Kidney epithelial cell (primary cell): Measurements from ENCODE around the gene TPD52L2. TPM values are rescaled to one million over a fixed set of nuclear protein-coding genes. Genes with fewer than 3 reads are reported as not detected.

ENCODE experiments used
- DNase-seq: peaks from one replicate; pipeline ENCODE4 v3.0.0-alpha.2; 2010; ENCODE audit warnings: low read depth
- H3K27me3 ChIP-seq: 2 replicates; pipeline ENCODE4 v1.6.0; 2011; ENCODE audit warnings: low read length; ENCODE audit not compliant: control insufficient read depth, insufficient read depth
- H3K36me3 ChIP-seq: 2 replicates; pipeline ENCODE4 v1.5.1; 2011; ENCODE audit warnings: low read length; ENCODE audit not compliant: control insufficient read depth, insufficient read depth
- H3K4me3 ChIP-seq: 2 replicates; pipeline ENCODE4 v1.5.1; 2011; ENCODE audit warnings: low read depth, mild to moderate bottlenecking, control low read depth, low read length
- total RNA-seq: library from RNA; depleted of rRNA; stranded (reverse); fragments of >200 nt; gene quantifications from 2 replicates; pipeline ENCODE4 v1.2.3, GENCODE V29; 2015
- TF ChIP-seq, protein P1 (sequence below): IDR thresholded peaks from 2 replicates; pipeline ENCODE4 v1.5.1; 2011; ENCODE audit warnings: mild to moderate bottlenecking, moderate library complexity, low read length, control low read depth, inconsistent platforms; ENCODE audit not compliant: insufficient read depth, poor library complexity, severe bottlenecking

The TPD52L2 gene
- total RNA-seq, 1 donor from 2014 or later = 177 TPM

DNA sequence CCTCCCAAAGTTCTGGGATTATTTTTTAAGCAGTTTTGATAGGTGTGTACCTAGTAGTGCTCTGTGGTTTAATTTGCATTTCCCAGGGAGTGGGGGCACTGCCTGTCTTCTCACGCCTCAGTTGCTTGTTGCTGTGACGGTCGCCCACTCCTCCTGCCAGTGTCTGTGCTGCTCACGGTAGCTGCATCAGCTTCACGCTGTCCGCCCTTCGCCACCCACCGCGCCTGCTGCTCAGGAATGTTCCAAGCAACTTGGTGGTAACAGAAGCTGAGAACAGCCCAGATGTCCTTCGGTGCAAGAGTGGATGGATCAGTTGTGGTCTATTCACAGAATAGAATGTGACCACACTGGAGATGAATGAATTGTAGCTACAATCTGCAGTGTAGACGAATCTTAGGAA, 52.7 kb downstream of the TPD52L2 start:
- Histone ChIP-seq H3K36me3 (no peaks in the 10 kb centered on the region), H3K4me3 (no peak overlapping the region), H3K27me3 (no peaks in the 10 kb centered on the region)
- TF ChIP-seq, protein P1, sequence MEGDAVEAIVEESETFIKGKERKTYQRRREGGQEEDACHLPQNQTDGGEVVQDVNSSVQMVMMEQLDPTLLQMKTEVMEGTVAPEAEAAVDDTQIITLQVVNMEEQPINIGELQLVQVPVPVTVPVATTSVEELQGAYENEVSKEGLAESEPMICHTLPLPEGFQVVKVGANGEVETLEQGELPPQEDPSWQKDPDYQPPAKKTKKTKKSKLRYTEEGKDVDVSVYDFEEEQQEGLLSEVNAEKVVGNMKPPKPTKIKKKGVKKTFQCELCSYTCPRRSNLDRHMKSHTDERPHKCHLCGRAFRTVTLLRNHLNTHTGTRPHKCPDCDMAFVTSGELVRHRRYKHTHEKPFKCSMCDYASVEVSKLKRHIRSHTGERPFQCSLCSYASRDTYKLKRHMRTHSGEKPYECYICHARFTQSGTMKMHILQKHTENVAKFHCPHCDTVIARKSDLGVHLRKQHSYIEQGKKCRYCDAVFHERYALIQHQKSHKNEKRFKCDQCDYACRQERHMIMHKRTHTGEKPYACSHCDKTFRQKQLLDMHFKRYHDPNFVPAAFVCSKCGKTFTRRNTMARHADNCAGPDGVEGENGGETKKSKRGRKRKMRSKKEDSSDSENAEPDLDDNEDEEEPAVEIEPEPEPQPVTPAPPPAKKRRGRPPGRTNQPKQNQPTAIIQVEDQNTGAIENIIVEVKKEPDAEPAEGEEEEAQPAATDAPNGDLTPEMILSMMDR = no peak
- no peak for DNase-seq

DNA sequence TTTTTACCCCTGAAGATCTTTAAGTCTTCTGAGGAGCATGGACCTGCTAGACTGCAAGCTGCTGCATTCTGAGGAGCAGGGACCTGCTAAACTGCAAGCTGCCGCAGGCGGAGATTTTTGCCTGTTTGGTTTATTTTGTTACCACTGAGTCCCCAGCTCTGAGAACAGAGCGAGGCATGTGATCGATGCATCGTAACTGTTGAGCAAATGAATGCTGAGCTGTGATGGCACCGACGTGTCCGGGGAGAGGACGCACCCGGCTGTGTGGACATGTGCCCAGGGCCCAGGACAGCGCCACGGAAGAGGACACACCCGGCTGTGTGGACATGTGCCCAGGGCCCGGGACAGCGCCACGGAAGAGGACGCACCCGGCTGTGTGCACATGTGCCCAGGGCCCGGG, 54.1 kb downstream of the TPD52L2 start:
- no peaks in the 10 kb centered on the region for H3K36me3 ChIP-seq

DNA sequence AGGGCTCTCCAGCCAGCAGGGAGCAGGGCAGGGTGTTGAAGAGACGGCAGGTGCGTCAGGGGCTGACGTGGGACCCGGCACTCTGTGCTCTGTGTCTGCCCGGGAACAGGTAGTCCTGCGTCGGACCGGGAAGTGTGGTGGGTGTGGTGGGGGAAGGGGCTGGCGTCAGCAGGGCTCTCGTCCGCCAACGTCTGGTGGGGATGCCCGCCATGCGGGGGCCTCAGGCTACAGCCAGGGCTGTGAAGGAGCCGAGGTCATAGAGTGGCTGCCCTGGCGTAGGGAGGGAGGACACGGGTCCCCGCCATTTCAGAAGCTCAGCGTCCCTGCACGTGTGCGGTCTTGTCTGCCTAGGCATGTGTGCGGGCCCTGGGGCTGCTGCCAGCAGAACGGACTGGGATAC, 55.2 kb downstream of the TPD52L2 start:
- Histone ChIP-seq H3K4me3 (no peak overlapping the region), H3K27me3 (no peaks in the 10 kb centered on the region), H3K36me3 (no peaks in the 10 kb centered on the region)
- no peak for DNase-seq
- TF ChIP-seq, protein P1 = no peak

More for the DNA sequence above, 54.1 kb downstream of the TPD52L2 start:
- Histone ChIP-seq H3K4me3 (no peak overlapping the region), H3K27me3 (no peaks in the 10 kb centered on the region)
- TF ChIP-seq, protein P1 = no peak
- no peak for DNase-seq

DNA sequence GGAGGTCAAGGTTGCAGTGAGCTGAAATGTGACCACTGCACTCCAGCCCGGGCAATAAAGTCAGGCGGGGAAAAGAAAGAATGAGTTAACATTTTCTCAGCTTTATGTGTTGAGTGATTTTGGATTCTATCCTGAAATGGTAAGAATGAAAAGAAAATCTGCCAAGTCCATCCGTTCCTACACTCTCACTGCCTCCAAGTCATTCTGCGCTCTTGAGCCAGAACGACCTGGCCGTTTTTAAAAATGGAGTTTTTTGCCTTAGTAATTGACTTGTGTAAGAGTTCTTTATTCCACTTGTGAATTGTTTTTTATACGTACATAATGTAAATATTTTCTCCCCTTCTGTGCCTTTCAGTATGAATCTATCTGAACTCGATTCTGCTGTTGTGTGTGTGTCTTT, 58.6 kb downstream of the TPD52L2 start:
- Histone ChIP-seq H3K4me3 (no peak overlapping the region), H3K36me3 (no peaks in the 10 kb centered on the region), H3K27me3 (no peaks in the 10 kb centered on the region)
- TF ChIP-seq, protein P1 = no peak
- no peak for DNase-seq

DNA sequence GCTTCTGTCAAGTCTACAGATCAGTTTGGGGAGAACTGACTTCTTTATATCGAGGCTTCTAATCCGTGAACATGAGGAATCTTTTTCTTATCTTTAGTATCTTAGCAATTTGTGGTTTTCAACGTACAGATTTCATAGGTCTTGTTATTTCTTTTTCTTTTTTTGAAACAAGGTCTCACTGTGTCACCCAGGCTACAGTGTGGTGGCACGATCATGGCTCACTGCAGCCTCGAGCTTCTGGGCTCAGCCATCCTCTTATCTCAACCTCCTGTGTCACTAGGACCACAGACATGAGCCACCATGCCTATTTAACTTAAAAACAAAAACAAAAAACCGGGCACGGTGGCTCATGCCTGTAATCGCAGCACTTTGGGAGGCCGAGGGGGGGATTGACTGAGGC, 59.2 kb downstream of the TPD52L2 start:
- H3K27me3 ChIP-seq = no peaks in the 10 kb centered on the region
- no peak for DNase-seq
- TF ChIP-seq, protein P1 = no peak
- H3K4me3 ChIP-seq = no peak overlapping the region
- H3K36me3 ChIP-seq = peaks cover 1% of the 10 kb centered on the region

DNA sequence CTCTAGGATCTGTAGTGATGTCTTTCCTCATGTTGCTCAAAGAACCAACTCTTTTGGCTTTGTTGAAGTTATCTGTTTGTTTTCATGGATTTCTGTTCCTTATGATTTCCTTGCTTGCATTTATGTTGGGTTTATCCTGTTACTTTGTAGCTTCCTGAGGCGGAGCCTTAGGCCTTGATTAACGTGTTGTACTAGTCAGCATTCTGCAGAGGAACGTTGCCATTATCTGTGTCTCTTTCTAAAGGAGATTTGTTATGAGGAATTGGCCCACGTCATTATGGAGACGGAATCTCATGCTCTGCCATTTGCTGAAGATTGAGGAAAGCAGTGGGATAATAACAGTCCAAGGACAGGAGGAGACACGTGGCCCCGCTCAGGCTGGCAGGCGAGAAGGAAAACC, 61.2 kb downstream of the TPD52L2 start:
- Histone ChIP-seq H3K36me3 (peaks cover 3% of the 10 kb centered on the region), H3K4me3 (no peak overlapping the region), H3K27me3 (no peaks in the 10 kb centered on the region)
- TF ChIP-seq, protein P1 = no peak
- DNase-seq = no peak
